Diencephalon (tissue), 1 donor: Measurements from ENCODE around the gene DEDD. TPM values are rescaled to one million over a fixed set of nuclear protein-coding genes. Genes with fewer than 3 reads are reported as not detected.

Experiments used
- small RNA-seq: library from RNA; depleted of rRNA; stranded (forward); fragments of <200 nt; gene quantifications from one replicate; pipeline ENCODE3, GENCODE V24; 2014
- total RNA-seq: library from RNA; depleted of rRNA; stranded (reverse); fragments of >200 nt; gene quantifications from one replicate; pipeline ENCODE4 v1.2.3, GENCODE V29; 2014

The DEDD gene
- total RNA-seq: 24.7 TPM

GRCh38 chr1:161132410-161133219 lies at the start of gene DEDD:
Gene DEDD, minus strand, starts transcription at chr1:161132667. Its CDS starts 8,205 bp downstream, at chr1:161124462.

GRCh38 chr1:161177112-161177935 lies 44.9 kb upstream of the DEDD start, which contains the start of gene B4GALT3:
Gene B4GALT3, minus strand, starts transcription at chr1:161177507. Its CDS starts 1,447 bp downstream, at chr1:161176060.

GRCh38 chr1:161165742-161166668 lies 33.5 kb upstream of the DEDD start, which contains the start of gene PPOX:
Gene PPOX, plus strand, starts transcription at chr1:161166426. Its CDS starts 422 bp downstream, at chr1:161166848.

GRCh38 chr1:161159087-161159912 lies 26.8 kb upstream of the DEDD start, which contains the start of gene USP21:
Gene USP21, plus strand, starts transcription at chr1:161159500. Its CDS starts 1,141 bp downstream, at chr1:161160641.

GRCh38 chr1:161153682-161154337 lies 21.3 kb upstream of the DEDD start, which contains the start of gene UFC1:
Gene UFC1, plus strand, starts transcription at chr1:161153978. Its CDS starts 20 bp downstream, at chr1:161153998.

GRCh38 chr1:161117759-161118581 lies 14.5 kb downstream of the DEDD start, which contains the start of the genes NIT1 and PFDN2:
Gene NIT1, plus strand, starts transcription at chr1:161118105. Its CDS starts 72 bp downstream, at chr1:161118177.
Gene PFDN2, minus strand, starts transcription at chr1:161118037. Its CDS starts 11 bp downstream, at chr1:161118026.

GRCh38 chr1:161098210-161099068 lies 34.0 kb downstream of the DEDD start, which contains the start of gene KLHDC9:
Gene KLHDC9, plus strand, starts transcription at chr1:161098361. Its CDS starts 175 bp downstream, at chr1:161098536.

GRCh38 chr1:161089251-161089924 lies 43.1 kb downstream of the DEDD start, which contains the start of gene NECTIN4:
Gene NECTIN4, minus strand, starts transcription at chr1:161089558. Its CDS starts 262 bp downstream, at chr1:161089296.

Small RNAs within 50 kb of the gene (small RNA-seq; reads per million reads assigned to genes)
- not detected for gene RF01225

Other genes with a start within 250 kb of the DEDD start
- not detected for gene ITLN1, start 247.5 kb downstream of the DEDD start, total RNA-seq
- not detected for gene ITLN2, start 177.9 kb downstream of the DEDD start, total RNA-seq
- 11.5 TPM for gene F11R, start 111.5 kb downstream of the DEDD start, total RNA-seq
- 52.1 TPM for gene TSTD1, start 93.7 kb downstream of the DEDD start, total RNA-seq
- 93.4 TPM for gene USF1, start 86.7 kb downstream of the DEDD start, total RNA-seq
- 1.6 TPM for gene ARHGAP30, start 62.8 kb downstream of the DEDD start, total RNA-seq
- gene NECTIN4, start 43.1 kb downstream of the DEDD start, total RNA-seq: not detected
- 15.5 TPM for gene KLHDC9, start 34.3 kb downstream of the DEDD start, total RNA-seq
- gene PFDN2, start 14.6 kb downstream of the DEDD start, total RNA-seq: 64.4 TPM
- 19.1 TPM for gene NIT1, start 14.6 kb downstream of the DEDD start, total RNA-seq
- gene UFC1, start 21.3 kb upstream of the DEDD start, total RNA-seq: 137 TPM
- gene USP21, start 26.8 kb upstream of the DEDD start, total RNA-seq: 14.5 TPM
- gene PPOX, start 33.8 kb upstream of the DEDD start, total RNA-seq: 31.4 TPM
- 19.8 TPM for gene B4GALT3, start 44.8 kb upstream of the DEDD start, total RNA-seq
- 1.2 TPM for gene ADAMTS4, start 66.4 kb upstream of the DEDD start, total RNA-seq
- gene NDUFS2, start 69.7 kb upstream of the DEDD start, total RNA-seq: 143 TPM
- 5.3 TPM for gene FCER1G, start 82.6 kb upstream of the DEDD start, total RNA-seq
- gene APOA2, start 91.0 kb upstream of the DEDD start, total RNA-seq: not detected
- gene TOMM40L, start 93.4 kb upstream of the DEDD start, total RNA-seq: 23.5 TPM
- gene NR1I3, start 105.5 kb upstream of the DEDD start, total RNA-seq: not detected
- 27.9 TPM for gene PCP4L1, start 126.1 kb upstream of the DEDD start, total RNA-seq
- gene MPZ, start 177.3 kb upstream of the DEDD start, total RNA-seq: 1.2 TPM
- 21.0 TPM for gene SDHC, start 181.7 kb upstream of the DEDD start, total RNA-seq
- 6.5 TPM for gene CFAP126, start 235.2 kb upstream of the DEDD start, total RNA-seq